Kidney (tissue), 14 donors: Measurements from ENCODE around the gene RXFP3. TPM values are rescaled to one million over a fixed set of nuclear protein-coding genes. Genes with fewer than 3 reads are reported as not detected.
"Not testable (repeated sequence)": the region's sequence is repeated elsewhere in the genome, so short reads cannot be mapped to it uniquely, and the experiment has no call there.

Experiments used
- DNase-seq, 5 donors: peaks; one replicate each; pipeline ENCODE4 v3.0.0-alpha.2; 2013 to 2020
- FAIRE-seq: peaks from 2 replicates; lab custom pipeline; 2012; peaks lifted over from hg19 to GRCh38; lab: Jason Lieb, UNC
- H3K27ac ChIP-seq, 2 donors: one replicate each; pipeline ENCODE4 v1.7.0; 2013; ENCODE audit warnings: low read depth in 2 of 2, low read length in 2 of 2, inconsistent platforms in 1 of 2
- H3K27me3 ChIP-seq: one replicate; pipeline ENCODE4 v1.7.1; 2013; ENCODE audit warnings: low read length, inconsistent platforms; ENCODE audit not compliant: control insufficient read depth, insufficient read depth
- H3K36me3 ChIP-seq, 3 donors: one replicate each; pipeline versions ENCODE4 v1.7.0 to v1.7.1; 2013; ENCODE audit warnings: low read length in 3 of 3, control low read depth in 1 of 3, inconsistent platforms in 1 of 3; ENCODE audit not compliant: insufficient read depth in 3 of 3, control insufficient read depth in 2 of 3
- H3K4me1 ChIP-seq, 3 donors: one replicate each; pipeline versions ENCODE4 v1.7.0 to v1.7.1; 2013; ENCODE audit warnings: low read length in 3 of 3, inconsistent platforms in 1 of 3, low read depth in 1 of 3; ENCODE audit not compliant: control insufficient read depth in 2 of 3, insufficient read depth in 2 of 3
- H3K4me3 ChIP-seq, 3 donors: one replicate each; pipeline versions ENCODE4 v1.7.0 to v1.8.1; 2013; ENCODE audit warnings: low read length in 3 of 3, control low read depth in 1 of 3, inconsistent platforms in 1 of 3
- H3K9ac ChIP-seq, 3 donors: one replicate each; pipeline versions ENCODE4 v1.7.0 to v1.7.1; 2013; ENCODE audit warnings: low read length in 3 of 3, control low read depth in 1 of 3, inconsistent platforms in 1 of 3
- H3K9me3 ChIP-seq, 3 donors: one replicate each; pipeline versions ENCODE4 v1.7.0 to v1.7.1; 2013; ENCODE audit warnings: low read length in 3 of 3, control low read depth in 1 of 3, inconsistent platforms in 1 of 3; ENCODE audit not compliant: control insufficient read depth in 2 of 3, insufficient read depth in 1 of 3
- CTCF ChIP-seq: IDR thresholded peaks from 3 replicates; pipeline ENCODE4 v1.5.1; 2012; ENCODE audit warnings: mild to moderate bottlenecking, moderate library complexity, borderline replicate concordance; ENCODE audit not compliant: insufficient read depth; ENCODE audit errors: extremely low read depth
- intact Hi-C: fragments of 100-400 bp; cut with DNase I; formaldehyde crosslinking; loops from one replicate; pipeline ENCODE4 v1.11.1; 2022
- polyA plus RNA-seq: library from polyadenylated mRNA; stranded (reverse); fragments of 350-450 nt; fragmentation: Illumina TruSeq; extraction: RNeasy Lipid Tissue Mini Kit (QIAGEN cat#74804); gene quantifications from one replicate; pipeline ENCODE4 v1.2.3, GENCODE V29; 2014; ENCODE audit warnings: low read depth, low replicate concordance; ENCODE audit not compliant: insufficient read depth
- total RNA-seq: library from RNA; stranded (reverse); fragmentation: NEBNext Ultra II Directional; extraction: Animal tissue kit (Norgen Biotek cat#: 25700); gene quantifications from one replicate; pipeline ENCODE4 v1.2.1, GENCODE V29; 2021
- donor health status: control.
- donor health status: control.
- donor health status: control.
- donor health status: control.
- donor health status: control.
- donor health status: DM: yes; HTN: yes; CAD: no.
- donor health status: Normal renal cell carcinoma (clear cell type).

The RXFP3 gene
- total and polyA plus RNA-seq, 2 donors from 2014 or later: not detected

- no peak for TF ChIP-seq CTCF
- Histone ChIP-seq H3K27ac (no peak overlapping the region), H3K9ac (no peak overlapping the region), H3K36me3 (no peaks in the 10 kb centered on the region), H3K9me3 (peaks cover 2 to 18% (median 8%) of the 10 kb centered on the region in 3 donors), H3K27me3 (no peaks in the 10 kb centered on the region), H3K4me1 (no peaks in the 10 kb centered on the region), H3K4me3 (no peak overlapping the region)
- DNase-seq: no peak
- FAIRE-seq: no peak
- intact Hi-C loops: no loop called here
These were observed 30.8 kb upstream of the RXFP3 start for GRCh38 chr5:33905381-33905780.

- H3K27ac ChIP-seq, DNase-seq, H3K27me3 ChIP-seq, H3K4me1 ChIP-seq, H3K4me3 ChIP-seq, H3K9ac ChIP-seq, FAIRE-seq, H3K36me3 ChIP-seq, intact Hi-C loops: not testable (repeated sequence)
- H3K9me3 ChIP-seq: peaks cover 2 to 18% (median 8%) of the 10 kb centered on the region in 3 donors
These were observed 29.9 kb upstream of the RXFP3 start for GRCh38 chr5:33906248-33906647.

GRCh38 chr5:33914844-33915243 is 21.3 kb upstream of the RXFP3 start:
- H3K4me3 ChIP-seq, H3K9me3 ChIP-seq, DNase-seq, H3K27me3 ChIP-seq, H3K36me3 ChIP-seq, FAIRE-seq, H3K4me1 ChIP-seq, H3K27ac ChIP-seq, H3K9ac ChIP-seq, intact Hi-C loops: not testable (repeated sequence)

- TF ChIP-seq CTCF: no peak
- H3K9ac ChIP-seq: no peak overlapping the region
- DNase-seq: no peak
- no peaks in the 10 kb centered on the region for H3K36me3 ChIP-seq
- no peaks in the 10 kb centered on the region for H3K9me3 ChIP-seq
- H3K27me3 ChIP-seq: no peaks in the 10 kb centered on the region
- H3K4me1 ChIP-seq: no peaks in the 10 kb centered on the region
- no peak for FAIRE-seq
- no peak overlapping the region for H3K4me3 ChIP-seq
- H3K27ac ChIP-seq: no peak overlapping the region
- intact Hi-C loops: no loop called here
These were observed 15.2 kb upstream of the RXFP3 start for GRCh38 chr5:33921002-33921401.

- no peak for FAIRE-seq
- TF ChIP-seq CTCF: no peak
- Histone ChIP-seq H3K27me3 (no peaks in the 10 kb centered on the region), H3K36me3 (no peaks in the 10 kb centered on the region), H3K27ac (no peak overlapping the region), H3K4me1 (no peaks in the 10 kb centered on the region), H3K9ac (no peak overlapping the region), H3K4me3 (no peak overlapping the region), H3K9me3 (no peaks in the 10 kb centered on the region)
- no peak for DNase-seq
- intact Hi-C loops: no loop called here
These were observed 10.9 kb upstream of the RXFP3 start for GRCh38 chr5:33925278-33925677.
